ENCODE results near the gene PDGFA. TPM values are rescaled to one million over a fixed set of nuclear protein-coding genes. Genes with fewer than 3 reads are reported as not detected.

Gene PDGFA
- total RNA-seq, 1 experiment from 2014 or later, result 18.4 TPM

GRCh38 chr7:491958-492713, 27.5 kb downstream of the PDGFA start:
- no peak overlapping the region for H2AFZ ChIP-seq (ENCODE audit: low read length)
- no peak overlapping the region for H3K4me3 ChIP-seq (ENCODE audit: low read length)
- BruUV-seq (replicated peaks), result no TSS peak
- no peaks in the 10 kb centered on the region for H3F3A ChIP-seq (ENCODE audit: low read length, unreplicated experiment)
- H4K20me1 ChIP-seq (ENCODE audit: low read length), result no peaks in the 10 kb centered on the region
- H3K4me2 ChIP-seq (ENCODE audit: low read length), result no peak overlapping the region
- intact Hi-C loops (cut with micrococcal nuclease), result no loop called here
- H3K36me3 ChIP-seq (ENCODE audit: low read depth, low read length), result no peaks in the 10 kb centered on the region
- H3K9ac ChIP-seq (ENCODE audit: low read length), result no peak overlapping the region
- H3K79me2 ChIP-seq (ENCODE audit: low read length), result no peaks in the 10 kb centered on the region
- H3K27ac ChIP-seq (ENCODE audit: low read length), result no peak overlapping the region
- ChIA-PET CTCF (no interaction called here), POLR2A (ENCODE audit: unreplicated experiment) (no interaction called here)
- no peaks in the 10 kb centered on the region for H3K9me2 ChIP-seq (replicated peaks; ENCODE audit: low read length)
- TF ChIP-seq CTCF (conservative IDR thresholded peaks at IDR 0.05; ENCODE audit: low read depth, low read length), result no peak
- TF ChIP-seq EZH2 (IDR thresholded peaks at IDR 0.05; ENCODE audit: low read length, unreplicated experiment), result no peak
- TF ChIP-seq EZH2phosphoT487 (IDR thresholded peaks at IDR 0.05; ENCODE audit: borderline replicate concordance, low read length), result no peak
- no peaks in the 10 kb centered on the region for H3K4me1 ChIP-seq (ENCODE audit: insufficient read depth, low read length)
- H3K9me3 ChIP-seq (ENCODE audit: low read length), result no peaks in the 10 kb centered on the region
- no peak for ATAC-seq
- DNase-seq, result no peak
- H3K27me3 ChIP-seq (ENCODE audit: low read length), result peaks cover 6% of the 10 kb centered on the region; the same call in 1 of the 2 replicates

- Histone ChIP-seq H3K9ac (ENCODE audit: low read length) (no peak overlapping the region), H3K9me3 (ENCODE audit: low read length) (no peaks in the 10 kb centered on the region), H3F3A (ENCODE audit: low read length, unreplicated experiment) (no peaks in the 10 kb centered on the region), H4K20me1 (ENCODE audit: low read length) (no peaks in the 10 kb centered on the region), H3K27ac (ENCODE audit: low read length) (no peak overlapping the region), H3K4me2 (ENCODE audit: low read length) (no peak overlapping the region), H3K4me3 (ENCODE audit: low read length) (no peak overlapping the region), H3K9me2 (replicated peaks; ENCODE audit: low read length) (no peaks in the 10 kb centered on the region), H2AFZ (ENCODE audit: low read length) (no peak overlapping the region), H3K79me2 (ENCODE audit: low read length) (no peaks in the 10 kb centered on the region), H3K4me1 (ENCODE audit: insufficient read depth, low read length) (no peaks in the 10 kb centered on the region), H3K36me3 (ENCODE audit: low read depth, low read length) (no peaks in the 10 kb centered on the region), H3K27me3 (ENCODE audit: low read length) (peaks cover 6% of the 10 kb centered on the region; the same call in 1 of the 2 replicates)
- no peak for TF ChIP-seq CTCF (conservative IDR thresholded peaks at IDR 0.05; ENCODE audit: low read depth, low read length)
- TF ChIP-seq EZH2 (IDR thresholded peaks at IDR 0.05; ENCODE audit: low read length, unreplicated experiment), result no peak
- TF ChIP-seq EZH2phosphoT487 (IDR thresholded peaks at IDR 0.05; ENCODE audit: borderline replicate concordance, low read length), result no peak
- no peak for ATAC-seq
- ChIA-PET CTCF (no interaction called here), POLR2A (ENCODE audit: unreplicated experiment) (no interaction called here)
- intact Hi-C loops (cut with micrococcal nuclease), result no loop called here
- no TSS peak for BruUV-seq (replicated peaks)
- no peak for DNase-seq
Observed at GRCh38 chr7:491292-491957, 28.2 kb downstream of the PDGFA start.

All from PC-3 (cell line).